Hepatocyte (in vitro differentiated cells): Measurements from ENCODE around the gene TSHZ1. TPM values are rescaled to one million over a fixed set of nuclear protein-coding genes. Genes with fewer than 3 reads are reported as not detected.

Experiments
- DNase-seq: peaks from one replicate; pipeline ENCODE4 v3.0.0-alpha.2; 2016; ENCODE audit warnings: low spot score
- H2AFZ ChIP-seq: fragments of 200-600 bp; sonication (generic); 2 replicates; pipeline ENCODE4 v1.6.0; 2016; ENCODE audit warnings: antibody characterized with exemption, mild to moderate bottlenecking
- H3K27ac ChIP-seq: fragments of 200-600 bp; sonication (generic); 2 replicates; pipeline ENCODE4 v1.5.1; 2016; ENCODE audit warnings: mild to moderate bottlenecking
- H3K27me3 ChIP-seq: fragments of 200-600 bp; sonication (generic); 2 replicates; pipeline ENCODE4 v1.6.1; 2016
- H3K36me3 ChIP-seq: fragments of 200-600 bp; sonication (generic); replicated peaks from 2 replicates; pipeline ENCODE4 v1.5.1; 2016; ENCODE audit warnings: low read depth; ENCODE audit not compliant: insufficient read depth
- H3K4me1 ChIP-seq: fragments of 200-600 bp; sonication (generic); 2 replicates; pipeline ENCODE4 v1.5.1; 2016; ENCODE audit warnings: mild to moderate bottlenecking, moderate library complexity; ENCODE audit not compliant: insufficient read depth
- H3K4me2 ChIP-seq: fragments of 200-600 bp; sonication (generic); 2 replicates; pipeline ENCODE4 v1.6.0; 2016
- H3K4me3 ChIP-seq: fragments of 200-600 bp; sonication (generic); 2 replicates; pipeline ENCODE4 v1.5.1; 2016; ENCODE audit warnings: mild to moderate bottlenecking
- H3K79me2 ChIP-seq: fragments of 200-600 bp; sonication (generic); 2 replicates; pipeline ENCODE4 v1.6.0; 2017; ENCODE audit warnings: mild to moderate bottlenecking
- H3K9me2 ChIP-seq: fragments of 200-600 bp; sonication (generic); replicated peaks from 2 replicates; pipeline ENCODE4 v1.6.0; 2017; ENCODE audit warnings: mild to moderate bottlenecking; ENCODE audit not compliant: insufficient read depth
- H3K9me3 ChIP-seq: fragments of 200-600 bp; sonication (generic); 2 replicates; pipeline ENCODE4 v1.5.1; 2016; ENCODE audit warnings: low read depth, mild to moderate bottlenecking
- H4K20me1 ChIP-seq: fragments of 200-600 bp; sonication (generic); 2 replicates; pipeline ENCODE4 v1.6.0; 2016; ENCODE audit warnings: mild to moderate bottlenecking; ENCODE audit not compliant: insufficient read depth, poor library complexity, severe bottlenecking
- CTCF ChIP-seq: fragments of 200-600 bp; sonication (generic); IDR thresholded peaks from 2 replicates; pipeline ENCODE4 v1.5.1; 2016; ENCODE audit warnings: antibody characterized with exemption, mild to moderate bottlenecking; ENCODE audit not compliant: poor library complexity
- EZH2 ChIP-seq: fragments of 200-600 bp; sonication (generic); IDR thresholded peaks from 2 replicates; pipeline ENCODE4 v1.6.1; 2016; ENCODE audit warnings: antibody characterized with exemption, mild to moderate bottlenecking, borderline replicate concordance
- EZH2phosphoT487 ChIP-seq: fragments of 200-600 bp; sonication (generic); IDR thresholded peaks from one replicate; pipeline ENCODE4 v1.6.1; 2018; ENCODE audit warnings: antibody characterized with exemption, mild to moderate bottlenecking, low read depth, moderate library complexity; ENCODE audit not compliant: unreplicated experiment, severe bottlenecking
- WGBS: methylation state at CpG from one replicate; pipeline ENCODE4 v1.1.6; 2016; ENCODE audit warnings: low lambda C conversion rate; ENCODE audit errors: missing lambda C conversion rate; 5-methylcytosine and 5-hydroxymethylcytosine counted together
- polyA plus RNA-seq: library from polyadenylated mRNA; unstranded; fragments of >200 nt; fragmentation: Nextera tagmentation; extraction: Ambion mirVana; gene quantifications from 2 replicates; pipeline ENCODE4 v1.2.1, GENCODE V29; 2016
- total RNA-seq: library from RNA; depleted of rRNA; stranded (reverse); fragments of >200 nt; gene quantifications from 2 replicates; pipeline ENCODE4 v1.2.3, GENCODE V29; 2014

The TSHZ1 gene
- total and polyA plus RNA-seq, 2 experiments from 2014 or later = 8.5 to 13.1 TPM

DNA sequence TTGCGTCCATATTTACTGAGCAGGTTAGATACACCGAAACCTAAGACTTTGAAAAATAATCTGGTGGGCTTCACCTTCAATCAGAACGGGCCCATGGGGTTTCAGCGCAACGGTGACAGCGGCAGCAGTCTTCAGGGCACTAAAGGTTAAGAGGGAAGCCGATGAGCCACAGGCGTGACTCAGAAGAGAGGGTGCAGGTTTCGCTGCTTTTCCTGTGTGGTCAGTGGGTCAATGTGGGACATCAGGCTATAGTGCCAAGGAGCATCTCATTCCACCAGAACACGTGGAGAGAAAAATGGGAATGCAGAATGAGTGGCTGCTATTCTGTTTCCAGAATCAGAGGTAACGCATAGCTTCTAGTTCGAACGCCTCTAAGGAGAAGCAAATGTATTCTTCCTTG is 10.5 kb upstream of the TSHZ1 start:
- H3K4me1 ChIP-seq = peaks cover 4% of the 10 kb centered on the region
- H3K27me3 ChIP-seq = peaks cover 7% of the 10 kb centered on the region
- no peaks in the 10 kb centered on the region for H3K9me2 ChIP-seq
- no peak overlapping the region for H2AFZ ChIP-seq
- no peak overlapping the region for H3K4me2 ChIP-seq
- TF ChIP-seq CTCF = no peak
- TF ChIP-seq EZH2 = no peak
- TF ChIP-seq EZH2phosphoT487 = no peak
- H3K4me3 ChIP-seq = no peak overlapping the region
- no peak overlapping the region for H3K27ac ChIP-seq
- no peaks in the 10 kb centered on the region for H3K9me3 ChIP-seq
- H3K36me3 ChIP-seq = no peaks in the 10 kb centered on the region
- H4K20me1 ChIP-seq = peaks cover 11% of the 10 kb centered on the region
- 94% methylated on average over 13 of the region's 13 CpGs for WGBS
- peaks cover 63% of the 10 kb centered on the region for H3K79me2 ChIP-seq
- no peak for DNase-seq

DNA sequence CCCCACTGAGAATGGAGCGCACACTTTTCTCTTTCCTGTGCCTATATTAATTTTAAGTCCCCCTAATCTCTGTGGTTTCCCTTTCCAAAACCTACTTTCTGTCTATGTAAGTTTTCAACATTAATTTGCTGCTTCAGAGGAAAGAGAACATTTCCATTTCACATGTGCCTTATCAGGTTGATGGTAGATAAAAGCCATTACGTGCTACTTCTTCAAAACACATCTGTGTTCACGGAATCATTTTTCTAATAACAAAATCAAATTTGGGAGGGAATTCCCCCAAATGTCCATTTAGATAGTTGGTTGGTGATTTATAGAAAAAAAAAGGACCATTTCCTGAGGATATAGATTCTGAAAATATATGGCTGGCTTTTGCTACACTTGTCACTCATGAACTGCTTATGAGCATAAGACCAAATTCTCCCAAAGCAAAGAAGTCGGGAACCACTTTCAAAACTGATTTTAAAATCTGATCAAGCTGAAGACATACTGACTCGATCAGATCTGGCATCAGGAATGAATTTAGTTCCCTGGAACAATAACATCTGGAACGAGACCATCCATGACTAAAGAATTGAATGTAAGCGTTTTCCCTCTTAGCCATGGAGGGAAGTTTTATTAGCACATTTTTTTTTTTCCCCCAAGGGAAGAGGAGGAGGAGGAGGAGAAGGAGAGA is 9.9 kb upstream of the TSHZ1 start:
- TF ChIP-seq EZH2 = no peak
- TF ChIP-seq EZH2phosphoT487 = no peak
- TF ChIP-seq CTCF = no peak
- no peak overlapping the region for H3K4me2 ChIP-seq
- peaks cover 70% of the 10 kb centered on the region for H3K79me2 ChIP-seq
- no peaks in the 10 kb centered on the region for H3K36me3 ChIP-seq
- H3K9me3 ChIP-seq = no peaks in the 10 kb centered on the region
- WGBS = 85% methylated on average over 7 of the region's 7 CpGs
- no peak for DNase-seq
- H3K27me3 ChIP-seq = peaks cover 13% of the 10 kb centered on the region
- peaks cover 4% of the 10 kb centered on the region for H3K4me1 ChIP-seq
- H3K9me2 ChIP-seq = no peaks in the 10 kb centered on the region
- no peak overlapping the region for H3K4me3 ChIP-seq
- peaks cover 16% of the 10 kb centered on the region for H4K20me1 ChIP-seq
- no peak overlapping the region for H3K27ac ChIP-seq
- H2AFZ ChIP-seq = no peak overlapping the region

DNA sequence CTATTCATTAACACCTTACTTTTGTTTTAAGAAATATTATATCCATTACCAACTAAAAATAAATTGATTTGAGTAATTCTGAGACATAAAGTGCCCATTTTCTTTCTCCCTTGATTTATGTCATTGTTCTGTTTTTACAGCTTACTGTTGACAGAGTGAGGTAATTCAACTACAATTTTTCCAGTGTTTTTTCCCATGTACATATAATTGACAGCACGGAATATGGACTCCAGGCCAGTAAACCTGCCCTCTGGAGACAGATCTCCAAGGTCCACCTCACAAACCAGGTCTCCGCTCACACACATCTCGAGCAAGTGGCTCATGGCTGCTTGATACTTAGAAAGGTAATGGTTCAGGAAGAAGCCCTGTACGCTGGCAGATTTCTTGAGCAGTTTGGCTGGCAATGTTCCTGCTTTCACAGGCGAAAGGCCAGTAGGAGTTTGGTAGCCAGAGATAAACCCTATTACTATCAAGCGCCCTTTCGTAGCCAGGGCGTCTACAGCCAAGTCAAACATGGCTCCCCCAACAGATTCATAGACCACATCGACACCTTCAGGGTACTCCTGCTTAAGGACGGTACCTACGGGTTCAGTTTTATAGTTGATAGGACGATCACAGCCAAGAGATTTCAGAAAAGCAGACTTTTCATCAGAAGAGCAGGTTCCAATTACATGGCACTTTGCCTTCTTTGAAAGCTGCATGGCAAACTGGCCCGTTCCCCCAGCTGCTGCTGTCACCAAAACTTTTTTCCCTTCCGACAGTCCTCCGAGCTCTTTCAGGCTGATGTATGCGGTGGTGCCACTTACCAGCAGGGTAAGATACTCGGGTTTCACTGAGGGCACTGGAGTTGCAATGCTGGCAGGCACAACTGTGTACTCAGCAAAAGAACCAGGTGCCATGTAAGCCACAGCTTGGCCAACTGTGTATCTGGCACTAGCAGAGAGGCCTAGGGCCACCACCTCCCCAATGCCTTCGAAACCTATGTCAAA is 9.0 kb upstream of the TSHZ1 start:
- Histone ChIP-seq H3K9me2 (no peaks in the 10 kb centered on the region), H3K79me2 (peaks cover 78% of the 10 kb centered on the region), H3K9me3 (no peaks in the 10 kb centered on the region), H3K4me1 (peaks cover 4% of the 10 kb centered on the region), H3K36me3 (no peaks in the 10 kb centered on the region), H3K27me3 (peaks cover 22% of the 10 kb centered on the region), H4K20me1 (peaks cover 24% of the 10 kb centered on the region), H3K27ac (no peak overlapping the region), H3K4me2 (no peak overlapping the region), H2AFZ (no peak overlapping the region), H3K4me3 (no peak overlapping the region)
- no peak for DNase-seq
- 94% methylated on average over 18 of the region's 18 CpGs for WGBS
- no peak for TF ChIP-seq CTCF
- TF ChIP-seq EZH2phosphoT487 = no peak
- TF ChIP-seq EZH2 = no peak
